Left hindlimb (tissue), 1 donor: ENCODE measurements around the gene S100A13.
"Not testable (repeated sequence)": the region's sequence is repeated elsewhere in the genome, so short reads cannot be mapped to it uniquely, and the experiment has no call there.

Source experiments
- DNase-seq: peaks from one replicate; pipeline ENCODE4 v3.0.0-alpha.2; 2018

S100A13 gene

GRCh38 chr1:153599847-153600246, 27.5 kb downstream of the S100A13 start:
- no peak for DNase-seq

DNA sequence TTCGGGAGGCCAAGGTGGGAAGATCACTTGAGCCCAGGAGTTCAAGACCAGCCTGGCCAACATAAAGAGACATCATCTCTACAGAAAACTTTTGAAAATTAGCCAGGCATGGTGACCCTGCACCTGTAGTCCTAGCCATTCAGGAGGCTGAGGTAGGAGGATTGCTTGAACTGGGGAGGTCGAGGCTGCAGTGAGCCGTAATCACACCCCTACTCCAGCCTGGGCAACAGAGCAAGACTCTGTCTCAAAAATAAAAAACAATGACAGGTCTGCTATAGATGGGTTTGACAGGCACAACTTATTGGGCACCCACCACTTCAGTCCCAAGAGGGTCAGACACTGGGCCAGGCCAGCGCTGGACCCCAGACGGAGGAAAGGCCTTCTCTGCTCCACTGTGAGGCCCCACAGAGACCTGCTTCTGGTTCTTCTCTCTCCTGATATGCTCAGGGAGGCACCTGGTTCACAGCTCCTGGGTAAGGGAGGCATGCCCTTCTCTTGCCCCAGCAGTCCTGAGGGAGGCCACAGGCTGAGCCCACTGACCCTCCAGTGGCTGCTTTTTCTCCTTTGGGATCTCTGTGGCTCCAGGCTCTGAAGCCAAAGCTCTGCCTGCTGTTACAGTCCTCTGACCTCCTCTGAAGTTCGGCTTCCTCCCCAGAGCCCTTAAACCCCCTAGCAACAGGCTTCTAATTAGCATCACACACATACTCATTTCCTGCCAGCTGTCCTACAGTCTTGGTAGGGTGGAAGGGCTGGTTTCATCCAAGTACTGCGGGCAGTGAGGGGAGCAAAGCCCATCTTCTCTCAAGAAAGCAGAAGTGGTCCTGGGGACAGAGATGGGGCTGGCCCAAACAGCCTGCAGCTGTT, 28.8 kb downstream of the S100A13 start:
- no peak for DNase-seq

GRCh38 chr1:153597206-153597605, 30.1 kb downstream of the S100A13 start:
- no peak for DNase-seq

DNA sequence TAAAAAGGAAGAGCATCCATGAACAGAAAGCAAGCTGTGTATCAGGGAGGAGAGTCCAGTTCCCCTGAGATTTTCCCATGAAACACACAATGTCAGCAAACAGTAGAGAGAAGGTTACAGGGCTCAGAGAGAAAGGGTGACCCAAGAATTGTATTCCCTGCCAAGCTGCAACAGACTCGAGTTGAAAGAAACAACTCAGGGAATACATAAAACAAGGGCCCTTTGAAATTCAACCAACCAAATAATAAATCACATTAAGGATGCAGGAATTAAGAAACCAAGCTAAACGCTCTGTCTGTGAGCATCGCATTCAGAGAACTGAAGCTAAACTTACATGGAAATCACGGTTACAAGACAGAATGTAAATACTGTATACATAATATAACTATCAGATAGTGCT, 34.6 kb downstream of the S100A13 start:
- no peak for DNase-seq

- no peak for DNase-seq
Observed at GRCh38 chr1:153588482-153588881, 38.8 kb downstream of the S100A13 start.

DNA sequence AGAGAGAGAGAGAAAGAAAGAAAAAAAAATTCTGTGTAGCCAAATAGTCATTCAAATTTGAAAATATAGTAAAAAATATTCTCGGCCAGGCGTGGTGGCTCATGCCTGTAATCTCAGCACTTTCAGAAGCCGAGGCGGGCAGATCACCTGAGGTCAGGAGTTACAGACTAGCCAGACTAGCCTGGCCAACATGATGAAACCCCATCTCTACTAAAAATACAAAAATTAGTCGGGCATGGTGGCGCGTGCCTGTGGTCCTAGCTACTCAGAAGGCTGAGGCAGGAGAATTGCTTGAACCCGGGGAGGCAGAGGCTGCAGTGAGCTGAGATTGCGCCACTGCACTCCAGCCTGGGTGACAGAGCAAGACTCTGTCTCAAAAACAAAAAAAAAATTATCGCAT, 39.3 kb downstream of the S100A13 start:
- DNase-seq, result not testable (repeated sequence)

DNA sequence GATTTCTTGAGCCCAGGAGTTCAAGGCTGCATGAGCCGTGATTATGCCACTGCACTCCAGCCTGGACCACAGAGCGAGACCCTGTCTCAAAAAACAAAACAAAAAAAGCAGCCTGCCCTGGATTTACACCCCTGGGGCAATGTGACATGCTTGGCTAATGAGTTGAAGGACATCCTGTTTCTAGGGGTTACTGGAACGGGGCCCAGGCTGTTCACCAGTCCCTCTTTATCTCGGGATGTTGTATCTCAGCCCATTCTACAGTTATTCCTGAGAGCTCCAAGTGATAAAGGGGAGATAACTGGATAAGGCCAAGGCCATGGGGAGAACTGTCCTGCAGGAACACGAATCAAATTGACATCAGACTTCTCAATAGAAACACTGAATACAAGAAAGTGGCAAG, 40.0 kb downstream of the S100A13 start:
- DNase-seq, result no peak

- DNase-seq, result no peak
Observed at GRCh38 chr1:153586347-153586746, 41.0 kb downstream of the S100A13 start.

DNA sequence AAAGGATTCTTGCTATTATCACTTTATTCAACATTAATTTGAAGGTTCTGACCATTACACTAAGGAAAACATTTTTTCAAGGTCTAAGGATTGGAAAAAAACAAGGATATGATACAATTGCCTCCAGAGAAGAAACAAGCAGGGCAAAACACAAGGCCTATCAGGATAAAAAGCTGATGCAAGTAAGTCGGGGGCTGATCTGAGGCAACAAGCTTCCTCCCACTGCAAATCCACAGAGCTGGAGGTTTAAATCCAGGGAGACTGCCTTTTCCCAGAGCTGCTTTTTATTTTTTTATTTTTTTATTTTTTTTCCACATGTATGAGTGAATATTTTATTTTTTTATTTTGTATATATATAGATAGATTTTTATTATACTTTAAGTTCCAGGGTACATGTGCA, 42.3 kb downstream of the S100A13 start:
- no peak for DNase-seq

DNA sequence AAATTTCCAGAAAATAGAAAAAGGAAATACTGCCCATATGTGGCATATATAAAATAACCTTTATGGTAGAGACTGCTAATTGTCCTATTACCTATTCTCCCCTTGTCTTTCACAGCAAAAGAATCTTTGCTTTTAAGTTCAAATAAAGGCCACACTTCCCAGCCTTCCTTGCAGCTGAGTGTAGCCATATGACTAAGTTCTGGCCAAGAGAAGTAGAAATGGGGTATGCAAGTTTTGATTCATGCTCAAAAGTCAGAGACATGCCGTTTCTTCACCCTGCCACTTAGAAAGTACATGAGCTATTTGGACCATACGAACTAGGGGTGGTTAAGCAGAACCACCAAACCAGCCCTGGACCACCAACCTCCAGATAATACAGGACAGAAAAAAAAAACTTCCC, 43.3 kb downstream of the S100A13 start:
- DNase-seq, result no peak

DNA sequence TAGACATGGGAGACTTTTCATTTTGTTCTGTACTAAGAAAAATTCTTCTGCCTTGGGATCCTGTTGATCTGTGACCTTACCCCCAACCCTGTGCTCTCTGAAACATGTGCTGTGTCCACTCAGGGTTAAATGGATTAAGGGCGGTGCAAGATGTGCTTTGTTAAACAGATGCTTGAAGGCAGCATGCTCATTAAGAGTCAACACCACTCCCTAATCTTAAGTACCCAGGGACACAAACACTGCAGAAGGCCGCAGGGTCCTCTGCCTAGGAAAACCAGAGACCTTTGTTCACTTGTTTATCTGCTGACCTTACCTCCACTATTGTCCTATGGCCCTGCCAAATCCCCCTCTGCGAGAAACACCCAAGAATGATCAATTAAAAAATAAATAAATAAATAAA, 43.8 kb downstream of the S100A13 start:
- DNase-seq, result not testable (repeated sequence)

DNA sequence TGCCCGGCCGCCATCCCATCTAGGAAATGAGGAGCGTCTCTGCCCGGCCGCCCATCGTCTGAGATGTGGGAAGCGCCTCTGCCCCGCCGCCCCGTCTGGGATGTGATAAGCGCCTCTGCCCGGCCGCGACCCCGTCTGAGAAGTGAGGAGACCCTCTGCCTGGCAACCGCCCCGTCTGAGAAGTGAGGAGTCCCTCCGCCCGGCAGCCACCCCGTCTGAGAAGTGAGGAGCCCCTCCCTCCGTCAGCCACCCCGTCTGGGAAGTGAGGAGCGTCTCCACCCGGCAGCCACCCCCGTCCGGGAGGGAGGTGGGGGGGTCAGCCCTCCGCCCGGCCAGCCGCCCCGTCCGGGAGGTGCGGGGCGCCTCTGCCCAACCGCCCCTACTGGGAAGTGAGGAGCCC, 44.5 kb downstream of the S100A13 start:
- not testable (repeated sequence) for DNase-seq

GRCh38 chr1:153578936-153579335, 48.4 kb downstream of the S100A13 start:
- no peak for DNase-seq

DNA sequence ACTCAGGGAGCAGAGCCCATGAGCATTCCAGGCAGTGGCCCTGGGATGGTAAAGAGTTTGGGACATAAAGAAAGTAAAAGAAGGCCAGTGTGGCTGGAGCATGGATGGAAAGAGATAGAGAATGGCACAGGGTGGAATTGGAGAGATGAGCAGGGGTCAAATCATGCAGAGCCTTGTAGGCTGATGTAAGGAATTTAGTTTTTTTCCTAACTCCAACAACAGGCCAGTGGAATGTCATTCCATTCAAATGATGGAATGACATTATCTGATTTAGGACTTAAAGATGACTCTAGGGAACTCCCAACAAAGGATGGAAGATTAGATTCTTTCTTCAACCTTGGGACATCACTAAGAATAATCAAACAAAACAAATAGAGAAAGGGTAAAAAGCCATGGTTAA, 48.8 kb downstream of the S100A13 start:
- DNase-seq, result no peak

DNA sequence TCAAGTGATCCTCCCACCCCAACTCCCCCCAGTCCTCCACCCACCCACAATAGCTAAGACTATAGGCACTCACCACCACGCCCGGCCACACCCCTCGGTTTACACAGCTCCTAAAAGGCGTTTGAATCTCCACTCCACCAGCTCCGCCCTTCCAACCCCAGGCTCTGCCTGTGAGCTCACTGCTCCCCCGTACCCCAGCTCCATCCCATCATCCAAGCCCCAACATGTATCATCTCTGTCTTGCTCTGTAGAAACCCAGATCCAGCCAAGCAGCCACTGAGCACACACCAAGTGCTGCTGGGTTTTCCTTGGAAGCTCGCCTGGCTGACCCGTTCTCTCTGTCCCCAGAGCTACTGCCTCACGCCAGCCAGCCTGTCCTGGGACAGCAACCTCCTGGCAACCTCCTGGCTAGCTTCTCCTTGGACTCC, 49.7 kb downstream of the S100A13 start:
- DNase-seq, result no peak

DNA sequence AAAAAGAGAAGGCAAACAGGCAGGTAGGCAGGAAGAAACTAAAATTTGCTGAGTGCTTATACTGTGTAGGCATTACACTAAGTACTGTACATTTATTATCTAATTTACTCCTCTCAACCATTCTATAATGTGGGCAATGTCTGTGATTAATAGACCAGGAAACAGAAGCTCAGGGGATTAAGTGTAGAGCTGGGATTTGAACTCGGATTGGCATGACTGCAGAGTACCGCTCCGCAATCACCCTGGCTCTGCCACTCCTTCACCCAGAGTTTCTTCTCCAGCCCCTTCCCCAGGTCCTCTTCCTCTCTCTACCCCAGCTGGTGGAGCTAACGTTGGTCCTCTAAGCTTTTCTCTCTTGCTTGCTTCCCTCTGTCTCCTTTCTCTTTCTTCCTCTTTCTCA, 50.2 kb downstream of the S100A13 start:
- DNase-seq, result no peak

GRCh38 chr1:153575497-153575896, 51.8 kb downstream of the S100A13 start:
- not testable (repeated sequence) for DNase-seq

GRCh38 chr1:153575081-153575491, 52.2 kb downstream of the S100A13 start:
- DNase-seq, result not testable (repeated sequence)

DNA sequence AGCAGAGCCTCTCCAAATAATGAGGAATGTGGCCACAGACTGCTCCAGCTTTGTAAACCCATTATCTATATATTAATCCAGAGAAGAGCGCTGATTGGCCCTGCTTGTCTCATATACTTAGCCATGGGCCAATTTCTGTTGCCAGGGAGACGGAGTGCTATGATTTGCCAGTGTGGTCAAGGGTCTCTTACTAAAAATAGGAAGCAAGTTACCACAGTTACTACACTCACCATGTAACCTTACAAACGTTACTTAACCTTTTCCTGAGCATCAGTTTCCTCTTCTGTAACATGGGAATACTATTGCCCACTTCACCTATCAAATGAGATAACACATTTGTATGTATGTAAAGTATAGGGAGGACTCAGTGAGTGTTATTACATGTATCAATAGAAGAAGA, 54.0 kb downstream of the S100A13 start:
- DNase-seq, result no peak

DNA sequence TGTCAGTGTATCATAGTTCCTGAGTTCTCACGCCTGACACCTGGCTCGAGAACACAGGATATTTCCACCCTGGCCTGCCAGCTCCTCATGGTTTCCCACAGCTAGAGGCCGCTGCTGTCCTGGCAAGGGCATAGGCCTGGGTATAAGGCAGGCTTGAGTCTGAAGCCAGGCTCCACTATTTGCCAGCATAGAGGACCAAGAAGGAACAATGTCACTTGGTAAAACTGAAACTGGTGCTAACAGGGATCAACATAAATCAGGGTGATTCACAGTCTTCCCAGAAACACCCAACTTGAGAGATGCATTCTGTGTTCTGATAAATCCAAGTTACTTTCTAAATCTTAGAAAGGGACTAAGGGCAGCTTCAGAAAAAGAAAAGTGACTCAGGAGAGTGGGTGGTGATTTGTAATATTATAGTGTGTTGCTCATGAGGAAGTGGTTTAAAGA, 54.7 kb downstream of the S100A13 start:
- DNase-seq, result peak; percentile 74

DNA sequence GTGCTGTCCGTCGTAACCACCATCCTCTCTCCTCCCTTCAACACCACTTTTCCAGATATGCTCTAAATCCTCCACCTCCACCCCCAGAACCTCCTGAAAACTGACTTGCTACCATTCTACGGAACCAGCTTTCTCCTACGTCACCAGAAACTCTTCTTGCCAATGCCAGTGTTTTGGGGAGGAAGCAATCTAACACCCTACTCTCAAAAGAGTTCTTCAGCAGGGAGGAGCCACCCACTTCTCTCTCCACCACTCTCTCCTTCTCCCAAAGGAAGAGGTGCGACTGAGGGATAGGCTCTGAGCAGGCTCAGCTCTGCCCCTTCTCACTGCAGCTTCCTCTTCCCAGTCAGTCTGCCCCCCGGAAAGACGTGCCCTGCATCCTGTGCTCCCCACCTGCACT, 55.6 kb downstream of the S100A13 start:
- no peak for DNase-seq

DNA sequence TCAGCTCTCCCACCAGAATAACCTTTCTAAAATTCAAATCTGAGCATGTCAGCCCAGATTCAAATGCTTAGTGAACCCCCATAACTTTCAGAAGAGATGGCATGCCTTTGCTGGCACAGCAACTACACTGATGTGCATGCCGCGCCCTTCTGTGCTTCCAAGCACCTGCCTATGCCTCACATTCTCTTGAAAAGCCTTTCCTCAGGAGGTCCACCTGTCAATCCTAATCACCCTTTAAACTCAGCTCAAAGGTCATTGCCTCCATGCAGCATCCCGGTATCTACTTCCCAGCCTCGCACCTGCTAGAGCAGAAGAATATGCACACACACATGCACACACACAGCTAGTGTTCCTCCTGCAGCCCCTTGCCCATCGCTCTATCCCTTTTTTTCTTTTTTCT, 56.4 kb downstream of the S100A13 start:
- DNase-seq, result no peak

DNA sequence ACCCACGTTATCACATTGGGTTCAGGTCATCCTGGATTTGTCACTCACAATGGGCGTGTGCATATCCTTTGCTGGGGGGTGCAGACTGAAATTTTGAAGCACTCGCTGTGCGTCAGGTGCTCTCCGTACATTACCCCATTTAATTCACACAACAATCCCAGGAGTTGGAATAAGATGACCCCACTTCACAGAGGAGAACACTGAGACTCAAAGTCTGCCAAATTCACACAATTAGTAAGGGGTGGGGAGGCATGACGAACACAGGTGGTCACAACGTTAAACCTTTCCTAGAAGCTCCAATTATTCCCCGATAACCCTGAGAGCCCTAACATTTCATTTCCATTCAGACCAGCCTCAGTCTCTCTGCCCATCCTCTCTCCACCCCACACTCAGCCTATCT, 57.8 kb downstream of the S100A13 start:
- DNase-seq, result no peak
